ENCODE data around the gene SELP.

SELP gene

GRCh38 chr1:169588785-169589485 is 41.0 kb downstream of the SELP start:
- no peak overlapping the region for H2AFZ ChIP-seq (ENCODE audit: low read depth, low read length, severe bottlenecking)
- no peaks in the 10 kb centered on the region for H3K9me3 ChIP-seq (ENCODE audit: insufficient read depth, low read length)
- no peak overlapping the region for H3K4me3 ChIP-seq (ENCODE audit: insufficient read depth, low read length, poor library complexity, severe bottlenecking)
- H4K20me1 ChIP-seq (ENCODE audit: low read depth, low read length): no peaks in the 10 kb centered on the region
- no peak overlapping the region for H3K4me2 ChIP-seq (ENCODE audit: low read depth, low read length, poor library complexity, severe bottlenecking)
- H3K27me3 ChIP-seq (ENCODE audit: low read length): no peaks in the 10 kb centered on the region
- no peaks in the 10 kb centered on the region for H3F3A ChIP-seq (ENCODE audit: insufficient read depth)
- no peaks in the 10 kb centered on the region for H3K36me3 ChIP-seq (ENCODE audit: low read length)
- H3K27ac ChIP-seq (ENCODE audit: low read depth, low read length): no peak overlapping the region
- no peak overlapping the region for H3K9ac ChIP-seq (ENCODE audit: low read length)
- H3K79me2 ChIP-seq (ENCODE audit: insufficient read depth, low read length): no peaks in the 10 kb centered on the region
- H3K9me2 ChIP-seq (replicated peaks; ENCODE audit: insufficient read depth, low read length): no peaks in the 10 kb centered on the region
- TF ChIP-seq EZH2phosphoT487 (conservative IDR thresholded peaks at IDR 0.05; ENCODE audit: low read length) (no peak), CTCF (IDR thresholded peaks at IDR 0.05; ENCODE audit: insufficient read depth, low read length, poor library complexity, severe bottlenecking) (no peak)

GRCh38 chr1:169588112-169588511 is 41.8 kb downstream of the SELP start:
- no peaks in the 10 kb centered on the region for H3K9me2 ChIP-seq (replicated peaks; ENCODE audit: insufficient read depth, low read length)
- H3K27ac ChIP-seq (ENCODE audit: low read depth, low read length): no peak overlapping the region
- TF ChIP-seq CTCF (IDR thresholded peaks at IDR 0.05; ENCODE audit: insufficient read depth, low read length, poor library complexity, severe bottlenecking) (no peak), EZH2phosphoT487 (conservative IDR thresholded peaks at IDR 0.05; ENCODE audit: low read length) (no peak)
- no peak overlapping the region for H2AFZ ChIP-seq (ENCODE audit: low read depth, low read length, severe bottlenecking)
- no peak overlapping the region for H3K4me3 ChIP-seq (ENCODE audit: insufficient read depth, low read length, poor library complexity, severe bottlenecking)
- no peak overlapping the region for H3K4me2 ChIP-seq (ENCODE audit: low read depth, low read length, poor library complexity, severe bottlenecking)
- no peaks in the 10 kb centered on the region for H3K27me3 ChIP-seq (ENCODE audit: low read length)
- no peaks in the 10 kb centered on the region for H3F3A ChIP-seq (ENCODE audit: insufficient read depth)
- no peaks in the 10 kb centered on the region for H3K79me2 ChIP-seq (ENCODE audit: insufficient read depth, low read length)
- H4K20me1 ChIP-seq (ENCODE audit: low read depth, low read length): no peaks in the 10 kb centered on the region
- no peaks in the 10 kb centered on the region for H3K36me3 ChIP-seq (ENCODE audit: low read length)
- H3K9ac ChIP-seq (ENCODE audit: low read length): no peak overlapping the region
- H3K9me3 ChIP-seq (ENCODE audit: insufficient read depth, low read length): no peaks in the 10 kb centered on the region

- Histone ChIP-seq H2AFZ (ENCODE audit: low read depth, low read length, severe bottlenecking) (peak within 1 kb of the TSS; percentile 15), H3K4me3 (ENCODE audit: insufficient read depth, low read length, poor library complexity, severe bottlenecking) (no peak within 1 kb of the TSS)
These were observed 43.3 kb downstream of the SELP start, which contains the start of gene F5 for GRCh38 chr1:169586395-169587255. Gene F5 (minus strand): TSS chr1:169586481. CDS start chr1:169586386, 95 bp downstream.

More at GRCh38 chr1:169586395-169587255, 43.3 kb downstream of the SELP start, which contains the start of gene F5:
- Histone ChIP-seq H3K79me2 (ENCODE audit: insufficient read depth, low read length) (no peaks in the 10 kb centered on the region), H4K20me1 (ENCODE audit: low read depth, low read length) (no peaks in the 10 kb centered on the region), H3K27ac (ENCODE audit: low read depth, low read length) (no peak within 1 kb of the TSS), H3K4me2 (ENCODE audit: low read depth, low read length, poor library complexity, severe bottlenecking) (peak within 1 kb of the TSS; percentile 18), H3K36me3 (ENCODE audit: low read length) (no peaks in the 10 kb centered on the region), H3K9me2 (replicated peaks; ENCODE audit: insufficient read depth, low read length) (no peaks in the 10 kb centered on the region), H3K9me3 (ENCODE audit: insufficient read depth, low read length) (no peaks in the 10 kb centered on the region), H3F3A (ENCODE audit: insufficient read depth) (no peaks in the 10 kb centered on the region), H3K9ac (ENCODE audit: low read length) (no peak within 1 kb of the TSS), H3K27me3 (ENCODE audit: low read length) (no peaks in the 10 kb centered on the region)
- peak; percentile 33 for TF ChIP-seq CTCF (IDR thresholded peaks at IDR 0.05; ENCODE audit: insufficient read depth, low read length, poor library complexity, severe bottlenecking)
- TF ChIP-seq EZH2phosphoT487 (conservative IDR thresholded peaks at IDR 0.05; ENCODE audit: low read length): no peak

Data from SU-DHL-6 (cell line).